ENCODE results near the gene MYO3B. TPM values are rescaled to one million over a fixed set of nuclear protein-coding genes. Genes with fewer than 3 reads are reported as not detected.
"Not testable (repeated sequence)": the region's sequence is repeated elsewhere in the genome, so short reads cannot be mapped to it uniquely, and the experiment has no call there.

Gene MYO3B
- total RNA-seq, 1 donor from 2014 or later, result 27.3 TPM

DNA sequence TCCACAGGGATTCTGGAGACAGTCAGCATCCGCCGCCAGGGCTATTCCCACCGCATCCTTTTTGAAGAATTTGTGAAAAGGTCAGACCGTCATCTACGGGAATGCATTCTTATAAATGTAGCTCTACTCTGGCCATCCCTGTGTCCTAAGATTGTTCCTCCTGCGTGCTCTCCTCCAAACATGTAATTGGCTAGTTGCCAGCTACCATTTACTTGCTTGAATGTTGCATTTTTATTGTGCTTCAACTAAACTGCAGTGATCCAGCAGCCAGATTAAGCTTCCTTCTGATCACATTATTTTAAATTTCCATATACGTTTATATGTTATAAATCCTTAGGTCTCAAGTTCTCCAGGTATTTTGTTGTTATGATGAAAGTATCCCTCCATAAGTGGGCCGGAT is 288.7 kb downstream of the MYO3B start:
- H3K27me3 Mint-ChIP-seq (ENCODE audit: insufficient read depth, low read depth), result peaks cover 2% of the 10 kb centered on the region
- Histone ChIP-seq H3K36me3 (no peaks in the 10 kb centered on the region), H2AFZ (replicated peaks) (no peak overlapping the region), H3K9me3 (ENCODE audit: low read depth) (no peaks in the 10 kb centered on the region), H3K27ac (no peak overlapping the region), H3K9ac (no peak overlapping the region), H3K4me1 (peaks cover 15% of the 10 kb centered on the region), H3F3A (ENCODE audit: low read depth) (peaks cover 7% of the 10 kb centered on the region), H3K4me2 (no peak overlapping the region), H3K79me2 (ENCODE audit: low read depth) (no peaks in the 10 kb centered on the region), H3K27me3 (no peaks in the 10 kb centered on the region), H3K4me3 (no peak overlapping the region), H4K20me1 (ENCODE audit: low read depth) (no peaks in the 10 kb centered on the region)
- peaks cover 12% of the 10 kb centered on the region for H3K9me3 Mint-ChIP-seq
- H3K4me3 Mint-ChIP-seq, result no peak overlapping the region
- no peak for TF ChIP-seq EZH2 (IDR thresholded peaks at IDR 0.05)
- no peak for TF ChIP-seq EZH2phosphoT487 (IDR thresholded peaks at IDR 0.05)
- TF ChIP-seq, protein P1, sequence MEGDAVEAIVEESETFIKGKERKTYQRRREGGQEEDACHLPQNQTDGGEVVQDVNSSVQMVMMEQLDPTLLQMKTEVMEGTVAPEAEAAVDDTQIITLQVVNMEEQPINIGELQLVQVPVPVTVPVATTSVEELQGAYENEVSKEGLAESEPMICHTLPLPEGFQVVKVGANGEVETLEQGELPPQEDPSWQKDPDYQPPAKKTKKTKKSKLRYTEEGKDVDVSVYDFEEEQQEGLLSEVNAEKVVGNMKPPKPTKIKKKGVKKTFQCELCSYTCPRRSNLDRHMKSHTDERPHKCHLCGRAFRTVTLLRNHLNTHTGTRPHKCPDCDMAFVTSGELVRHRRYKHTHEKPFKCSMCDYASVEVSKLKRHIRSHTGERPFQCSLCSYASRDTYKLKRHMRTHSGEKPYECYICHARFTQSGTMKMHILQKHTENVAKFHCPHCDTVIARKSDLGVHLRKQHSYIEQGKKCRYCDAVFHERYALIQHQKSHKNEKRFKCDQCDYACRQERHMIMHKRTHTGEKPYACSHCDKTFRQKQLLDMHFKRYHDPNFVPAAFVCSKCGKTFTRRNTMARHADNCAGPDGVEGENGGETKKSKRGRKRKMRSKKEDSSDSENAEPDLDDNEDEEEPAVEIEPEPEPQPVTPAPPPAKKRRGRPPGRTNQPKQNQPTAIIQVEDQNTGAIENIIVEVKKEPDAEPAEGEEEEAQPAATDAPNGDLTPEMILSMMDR (IDR thresholded peaks at IDR 0.05), result no peak
- peaks cover 18% of the 10 kb centered on the region for H3K4me1 Mint-ChIP-seq
- H3K27ac Mint-ChIP-seq, result no peak overlapping the region
- DNase-seq (ENCODE audit: low spot score), result no peak
- peaks cover 4% of the 10 kb centered on the region for H3K36me3 Mint-ChIP-seq

DNA sequence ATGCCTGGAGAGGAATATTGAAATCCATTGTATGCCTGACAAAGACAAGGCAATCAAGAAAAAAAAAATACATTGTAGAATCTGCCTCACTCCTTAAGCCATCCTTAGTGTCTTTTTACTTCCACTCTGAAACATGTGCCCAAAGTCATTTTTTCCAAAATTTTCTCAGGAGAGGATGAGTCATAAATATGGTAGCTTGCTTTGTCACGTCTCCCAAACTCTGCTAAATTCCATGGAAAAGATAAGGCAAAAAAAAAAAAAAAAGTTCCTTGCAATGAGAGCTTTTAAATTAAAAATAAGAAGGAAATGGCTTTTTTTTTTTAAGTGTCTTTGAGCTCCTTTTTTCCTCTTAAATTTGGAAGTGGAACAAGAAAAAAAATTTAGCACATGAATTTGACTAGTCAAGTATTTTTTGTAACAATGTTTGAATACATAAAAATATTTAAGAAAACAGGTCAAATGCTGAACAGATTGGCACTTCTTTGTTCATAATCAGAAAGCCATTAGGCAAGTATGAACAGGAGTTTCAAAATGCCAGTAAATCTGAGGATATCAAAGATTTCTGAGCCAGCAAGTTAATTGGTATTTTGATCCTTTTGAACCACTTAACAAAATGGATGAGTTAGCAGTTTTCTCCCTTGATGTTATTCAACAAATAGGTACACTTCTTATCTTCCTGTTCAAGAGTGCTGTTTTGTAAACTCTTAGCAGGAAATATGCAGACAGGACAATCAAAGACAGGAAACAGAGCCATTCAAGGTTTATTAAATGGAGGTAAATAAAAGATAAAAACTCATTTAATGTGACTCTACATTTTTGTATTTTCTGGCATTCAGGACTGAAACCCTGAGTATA is 289.8 kb downstream of the MYO3B start:
- peaks cover 2% of the 10 kb centered on the region for H3K27me3 Mint-ChIP-seq (ENCODE audit: insufficient read depth, low read depth)
- Histone ChIP-seq H3K27ac (no peak overlapping the region), H3K9me3 (ENCODE audit: low read depth) (no peaks in the 10 kb centered on the region), H2AFZ (replicated peaks) (no peak overlapping the region), H3F3A (ENCODE audit: low read depth) (no peaks in the 10 kb centered on the region), H4K20me1 (ENCODE audit: low read depth) (no peaks in the 10 kb centered on the region), H3K79me2 (ENCODE audit: low read depth) (no peaks in the 10 kb centered on the region), H3K9ac (no peak overlapping the region), H3K4me1 (peaks cover 6% of the 10 kb centered on the region), H3K36me3 (no peaks in the 10 kb centered on the region), H3K4me2 (no peak overlapping the region), H3K27me3 (no peaks in the 10 kb centered on the region), H3K4me3 (no peak overlapping the region)
- H3K27ac Mint-ChIP-seq, result no peak overlapping the region
- no peak overlapping the region for H3K4me3 Mint-ChIP-seq
- DNase-seq (ENCODE audit: low spot score), result no peak
- peaks cover 14% of the 10 kb centered on the region for H3K9me3 Mint-ChIP-seq
- peaks cover 4% of the 10 kb centered on the region for H3K36me3 Mint-ChIP-seq
- peaks cover 6% of the 10 kb centered on the region for H3K4me1 Mint-ChIP-seq
- TF ChIP-seq EZH2 (IDR thresholded peaks at IDR 0.05) (no peak), EZH2phosphoT487 (IDR thresholded peaks at IDR 0.05) (no peak)
- TF ChIP-seq, protein P1 (IDR thresholded peaks at IDR 0.05), result no peak

DNA sequence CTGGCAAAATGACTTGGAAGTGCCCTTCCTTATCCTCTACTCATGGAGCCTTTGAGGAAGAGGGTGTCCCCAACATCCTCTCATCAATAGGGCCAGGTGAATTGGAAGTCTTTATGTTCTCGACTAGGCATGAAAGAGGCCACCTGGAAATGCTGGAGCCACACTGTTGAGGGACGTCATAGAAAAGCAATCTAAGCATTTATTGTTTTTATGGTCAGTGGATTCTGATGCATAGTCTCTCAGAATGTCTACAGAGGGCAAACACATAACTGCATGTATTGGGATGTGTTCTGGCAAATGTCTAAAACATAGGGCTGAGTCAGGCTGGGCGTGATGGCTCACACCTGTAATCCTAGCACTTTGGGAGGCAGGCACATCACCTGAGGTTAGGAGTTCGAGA is 290.6 kb downstream of the MYO3B start:
- Mint-ChIP-seq H3K27ac (no peak overlapping the region), H3K36me3 (peaks cover 4% of the 10 kb centered on the region), H3K4me3 (no peak overlapping the region), H3K4me1 (peaks cover 6% of the 10 kb centered on the region), H3K9me3 (peaks cover 16% of the 10 kb centered on the region), H3K27me3 (ENCODE audit: insufficient read depth, low read depth) (peaks cover 2% of the 10 kb centered on the region)
- no peak overlapping the region for H3K27ac ChIP-seq
- TF ChIP-seq, protein P1 (IDR thresholded peaks at IDR 0.05), result no peak
- TF ChIP-seq EZH2phosphoT487 (IDR thresholded peaks at IDR 0.05) (no peak), EZH2 (IDR thresholded peaks at IDR 0.05) (no peak)
- H3K9me3 ChIP-seq (ENCODE audit: low read depth), result no peaks in the 10 kb centered on the region
- no peaks in the 10 kb centered on the region for H3K27me3 ChIP-seq
- H3K4me1 ChIP-seq, result peaks cover 6% of the 10 kb centered on the region
- no peak overlapping the region for H3K4me2 ChIP-seq
- no peaks in the 10 kb centered on the region for H3F3A ChIP-seq (ENCODE audit: low read depth)
- H3K4me3 ChIP-seq, result no peak overlapping the region
- no peaks in the 10 kb centered on the region for H4K20me1 ChIP-seq (ENCODE audit: low read depth)
- H3K36me3 ChIP-seq, result no peaks in the 10 kb centered on the region
- no peaks in the 10 kb centered on the region for H3K79me2 ChIP-seq (ENCODE audit: low read depth)
- DNase-seq (ENCODE audit: low spot score), result no peak
- H2AFZ ChIP-seq (replicated peaks), result no peak overlapping the region
- no peak overlapping the region for H3K9ac ChIP-seq

DNA sequence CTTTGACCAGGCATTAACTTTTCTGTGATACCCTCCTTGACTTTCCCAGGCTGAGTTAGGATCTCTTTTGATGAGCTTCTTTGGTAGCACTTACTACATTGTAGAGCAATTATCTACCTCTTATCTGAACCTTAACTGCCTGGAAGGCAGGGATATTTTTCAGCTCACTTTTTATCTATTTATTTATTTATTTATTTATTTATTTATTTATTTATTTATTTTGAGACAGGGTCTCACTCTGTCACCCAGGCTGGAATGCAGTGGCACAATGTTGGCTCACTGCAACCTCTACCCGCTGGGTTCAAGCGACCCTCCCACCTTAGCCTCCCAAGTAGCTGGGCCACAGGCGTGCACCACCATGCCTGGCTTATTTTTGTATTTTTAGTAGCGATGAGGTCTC is 294.6 kb downstream of the MYO3B start:
- H3K79me2 ChIP-seq (ENCODE audit: low read depth); H3K36me3 ChIP-seq; H3K27me3 Mint-ChIP-seq (ENCODE audit: insufficient read depth, low read depth); H3K27ac Mint-ChIP-seq; DNase-seq (ENCODE audit: low spot score); H3K36me3 Mint-ChIP-seq; H3K27me3 ChIP-seq; H3K4me2 ChIP-seq; H2AFZ ChIP-seq (replicated peaks); H3K9me3 ChIP-seq (ENCODE audit: low read depth); H3K9ac ChIP-seq; H3K4me3 ChIP-seq; H3F3A ChIP-seq (ENCODE audit: low read depth); H3K4me3 Mint-ChIP-seq; H3K4me1 ChIP-seq; H4K20me1 ChIP-seq (ENCODE audit: low read depth); H3K4me1 Mint-ChIP-seq: not testable (repeated sequence)
- peak overlapping the region; percentile 16 for H3K27ac ChIP-seq
- H3K9me3 Mint-ChIP-seq, result peaks cover 14% of the 10 kb centered on the region
